IPS DF 6.9 (cell line): Measurements from ENCODE around the gene PLXNB2.

Experiments used
- DNase-seq: peaks from one replicate; pipeline ENCODE4 v3.0.0-alpha.2; 2013; ENCODE audit warnings: low read depth, low spot score
- H3K27ac ChIP-seq: one replicate; pipeline ENCODE4 v1.5.1; 2013; ENCODE audit warnings: low read length, control low read depth
- H3K27me3 ChIP-seq: 2 replicates; pipeline ENCODE4 v1.6.1; 2013; ENCODE audit warnings: mild to moderate bottlenecking, low read length; ENCODE audit not compliant: control insufficient read depth, insufficient read depth
- H3K36me3 ChIP-seq: 2 replicates; pipeline ENCODE4 v1.6.1; 2013; ENCODE audit warnings: low read length; ENCODE audit not compliant: control insufficient read depth, insufficient read depth
- H3K4me1 ChIP-seq: 2 replicates; pipeline ENCODE4 v1.6.1; 2013; ENCODE audit warnings: low read length; ENCODE audit not compliant: control insufficient read depth, insufficient read depth
- H3K4me3 ChIP-seq: 2 replicates; pipeline ENCODE4 v1.5.1; 2013; ENCODE audit warnings: mild to moderate bottlenecking, low read length
- H3K9me3 ChIP-seq: 2 replicates; pipeline ENCODE4 v1.6.1; 2013; ENCODE audit warnings: low read length, inconsistent platforms; ENCODE audit not compliant: control insufficient read depth, insufficient read depth
- WGBS: extraction: QIAGEN DNeasy Blood & Tissue Kit; methylation state at CpG from one replicate; pipeline ENCODE4 v1.1.7; 2013; ENCODE audit warnings: mixed read lengths, missing lambda C conversion rate; ENCODE audit not compliant: insufficient read length, insufficient coverage; 5-methylcytosine and 5-hydroxymethylcytosine counted together

The PLXNB2 gene

GRCh38 chr22:50317674-50318073 is 10.2 kb upstream of the PLXNB2 start:
- H3K9me3 ChIP-seq = no peaks in the 10 kb centered on the region
- no peak overlapping the region for H3K27ac ChIP-seq
- no peak for DNase-seq
- H3K27me3 ChIP-seq = no peaks in the 10 kb centered on the region
- no peak overlapping the region for H3K4me3 ChIP-seq
- H3K36me3 ChIP-seq = no peaks in the 10 kb centered on the region
- no CpG with 5 or more reads among the region's 7 CpGs for WGBS
- peaks cover 2% of the 10 kb centered on the region for H3K4me1 ChIP-seq

GRCh38 chr22:50317178-50317577 is 9.7 kb upstream of the PLXNB2 start:
- no peak for DNase-seq
- Histone ChIP-seq H3K4me1 (peaks cover 2% of the 10 kb centered on the region), H3K36me3 (no peaks in the 10 kb centered on the region), H3K9me3 (no peaks in the 10 kb centered on the region), H3K4me3 (no peak overlapping the region), H3K27me3 (no peaks in the 10 kb centered on the region), H3K27ac (no peak overlapping the region)
- no CpG with 5 or more reads among the region's 9 CpGs for WGBS

GRCh38 chr22:50316114-50317065 is 8.9 kb upstream of the PLXNB2 start:
- DNase-seq = no peak
- H3K4me1 ChIP-seq = peaks cover 4% of the 10 kb centered on the region
- H3K27me3 ChIP-seq = no peaks in the 10 kb centered on the region
- no peak overlapping the region for H3K27ac ChIP-seq
- no peaks in the 10 kb centered on the region for H3K9me3 ChIP-seq
- WGBS = no CpG with 5 or more reads among the region's 45 CpGs
- H3K36me3 ChIP-seq = no peaks in the 10 kb centered on the region
- H3K4me3 ChIP-seq = no peak overlapping the region

- no peak overlapping the region for H3K27ac ChIP-seq
- no peaks in the 10 kb centered on the region for H3K36me3 ChIP-seq
- H3K4me3 ChIP-seq = no peak overlapping the region
- WGBS = no CpG with 5 or more reads among the region's 18 CpGs
- H3K27me3 ChIP-seq = no peaks in the 10 kb centered on the region
- DNase-seq = no peak
- H3K4me1 ChIP-seq = peaks cover 4% of the 10 kb centered on the region
- H3K9me3 ChIP-seq = no peaks in the 10 kb centered on the region
These were observed 8.1 kb upstream of the PLXNB2 start for GRCh38 chr22:50315289-50316113.

GRCh38 chr22:50314455-50315288 is 7.2 kb upstream of the PLXNB2 start:
- no peak overlapping the region for H3K4me3 ChIP-seq
- H3K36me3 ChIP-seq = no peaks in the 10 kb centered on the region
- peaks cover 4% of the 10 kb centered on the region for H3K4me1 ChIP-seq
- no peak for DNase-seq
- H3K9me3 ChIP-seq = no peaks in the 10 kb centered on the region
- no CpG with 5 or more reads among the region's 33 CpGs for WGBS
- no peaks in the 10 kb centered on the region for H3K27me3 ChIP-seq
- H3K27ac ChIP-seq = no peak overlapping the region

- H3K9me3 ChIP-seq = no peaks in the 10 kb centered on the region
- no peaks in the 10 kb centered on the region for H3K36me3 ChIP-seq
- H3K27ac ChIP-seq = no peak overlapping the region
- no peak overlapping the region for H3K4me3 ChIP-seq
- WGBS = no CpG with 5 or more reads among the region's 14 CpGs
- DNase-seq = no peak
- H3K27me3 ChIP-seq = no peaks in the 10 kb centered on the region
- peaks cover 4% of the 10 kb centered on the region for H3K4me1 ChIP-seq
These were observed 6.6 kb upstream of the PLXNB2 start for GRCh38 chr22:50314081-50314454.

GRCh38 chr22:50313600-50313999 is 6.2 kb upstream of the PLXNB2 start:
- DNase-seq = no peak
- no peaks in the 10 kb centered on the region for H3K27me3 ChIP-seq
- no peaks in the 10 kb centered on the region for H3K36me3 ChIP-seq
- H3K4me1 ChIP-seq = peaks cover 4% of the 10 kb centered on the region
- no peak overlapping the region for H3K4me3 ChIP-seq
- WGBS = no CpG with 5 or more reads among the region's 17 CpGs
- no peak overlapping the region for H3K27ac ChIP-seq
- no peaks in the 10 kb centered on the region for H3K9me3 ChIP-seq

GRCh38 chr22:50313021-50313420 is 5.6 kb upstream of the PLXNB2 start:
- H3K27ac ChIP-seq = no peak overlapping the region
- no peak for DNase-seq
- H3K36me3 ChIP-seq = no peaks in the 10 kb centered on the region; the same call in 1 of the 2 replicates
- H3K9me3 ChIP-seq = no peaks in the 10 kb centered on the region
- peaks cover 8% of the 10 kb centered on the region for H3K4me1 ChIP-seq
- no CpG with 5 or more reads among the region's 7 CpGs for WGBS
- H3K4me3 ChIP-seq = no peak overlapping the region
- no peaks in the 10 kb centered on the region for H3K27me3 ChIP-seq

GRCh38 chr22:50312371-50312770 is 4.9 kb upstream of the PLXNB2 start:
- H3K4me1 ChIP-seq = peaks cover 10% of the 10 kb centered on the region
- DNase-seq = no peak
- WGBS = no CpG with 5 or more reads among the region's 12 CpGs

More at GRCh38 chr22:50312371-50312770, 4.9 kb upstream of the PLXNB2 start:
- Histone ChIP-seq H3K9me3 (no peaks in the 10 kb centered on the region), H3K27me3 (no peaks in the 10 kb centered on the region), H3K36me3 (no peaks in the 10 kb centered on the region; the same call in 1 of the 2 replicates), H3K27ac (no peak overlapping the region), H3K4me3 (no peak overlapping the region)
